Skeletal muscle tissue (tissue), 4 donors: Measurements from ENCODE around the gene AGL. TPM values are rescaled to one million over a fixed set of nuclear protein-coding genes. Genes with fewer than 3 reads are reported as not detected.

Experiments
- H3K27ac ChIP-seq: one replicate; pipeline ENCODE4 v1.7.0; 2013; ENCODE audit warnings: mild to moderate bottlenecking, low read depth, low read length, inconsistent platforms
- H3K27me3 ChIP-seq, 3 donors: one replicate each; pipeline ENCODE4 v1.7.0; 2013; ENCODE audit warnings: low read length in 3 of 3; ENCODE audit not compliant: control insufficient read depth in 3 of 3, insufficient read depth in 3 of 3
- H3K36me3 ChIP-seq, 3 donors: one replicate each; pipeline ENCODE4 v1.7.0; 2013; ENCODE audit warnings: low read length in 3 of 3; ENCODE audit not compliant: control insufficient read depth in 3 of 3, insufficient read depth in 3 of 3
- H3K4me1 ChIP-seq, 3 donors: one replicate each; pipeline ENCODE4 v1.7.0; 2013; ENCODE audit warnings: low read length in 3 of 3, mild to moderate bottlenecking in 3 of 3; ENCODE audit not compliant: control insufficient read depth in 3 of 3, insufficient read depth in 3 of 3
- H3K4me3 ChIP-seq, 3 donors: one replicate each; pipeline ENCODE4 v1.7.0; 2013; ENCODE audit warnings: low read length in 3 of 3
- H3K9ac ChIP-seq, 3 donors: one replicate each; pipeline ENCODE4 v1.7.0; 2013; ENCODE audit warnings: low read length in 3 of 3, mild to moderate bottlenecking in 3 of 3, moderate library complexity in 2 of 3, low read depth in 1 of 3
- H3K9me3 ChIP-seq, 3 donors: one replicate each; pipeline ENCODE4 v1.7.0; 2013; ENCODE audit warnings: low read length in 3 of 3; ENCODE audit not compliant: control insufficient read depth in 3 of 3
- total RNA-seq: library from RNA; depleted of rRNA; stranded (reverse); fragments of >200 nt; gene quantifications from one replicate; pipeline ENCODE4 v1.2.3, GENCODE V29; 2014
- donor health status: Osteomylitis.

AGL gene
- 156 TPM for total RNA-seq

- peak within 1 kb of the TSS; percentile 79 to 93 (median 91) for H3K4me3 ChIP-seq
- no peaks in the 10 kb centered on the region for H3K9me3 ChIP-seq
- peaks cover 10 to 31% (median 24%) of the 10 kb centered on the region in 3 donors for H3K4me1 ChIP-seq
- H3K9ac ChIP-seq: peak within 1 kb of the TSS; percentile 90 to 91 (median 91)
- no peaks in the 10 kb centered on the region for H3K27me3 ChIP-seq
- peaks cover 0 to 5% (median 4%) of the 10 kb centered on the region in 3 donors for H3K36me3 ChIP-seq
- H3K27ac ChIP-seq: peak within 1 kb of the TSS; percentile 90
Measured at GRCh38 chr1:99849744-99850458, at the start of gene AGL. AGL (plus strand) TSS chr1:99850361; CDS start chr1:99851043, 682 bp downstream.

GRCh38 chr1:99801584-99801983, 48.6 kb upstream of the AGL start:
- H3K4me1 ChIP-seq: no peaks in the 10 kb centered on the region
- no peaks in the 10 kb centered on the region for H3K36me3 ChIP-seq
- H3K27ac ChIP-seq: no peak overlapping the region
- H3K9ac ChIP-seq: no peak overlapping the region
- no peak overlapping the region for H3K4me3 ChIP-seq
- no peaks in the 10 kb centered on the region for H3K9me3 ChIP-seq
- H3K27me3 ChIP-seq: no peaks in the 10 kb centered on the region

- H3K9me3 ChIP-seq: no peaks in the 10 kb centered on the region
- no peak overlapping the region for H3K9ac ChIP-seq
- no peak overlapping the region for H3K4me3 ChIP-seq
- H3K36me3 ChIP-seq: no peaks in the 10 kb centered on the region
- no peaks in the 10 kb centered on the region for H3K27me3 ChIP-seq
- peaks cover 3 to 7% (median 5%) of the 10 kb centered on the region in 3 donors for H3K4me1 ChIP-seq
- no peak overlapping the region for H3K27ac ChIP-seq
Measured at GRCh38 chr1:99806882-99807281, 43.3 kb upstream of the AGL start.

- Histone ChIP-seq H3K36me3 (no peaks in the 10 kb centered on the region), H3K9me3 (no peaks in the 10 kb centered on the region), H3K27ac (peak overlapping the region; percentile 62), H3K4me3 (peak overlapping the region; percentile 11 to 40 (median 35)), H3K9ac (peak overlapping the region; percentile 37 to 63 (median 51)), H3K27me3 (no peaks in the 10 kb centered on the region), H3K4me1 (peaks cover 3 to 7% (median 5%) of the 10 kb centered on the region in 3 donors)
Measured at GRCh38 chr1:99808391-99809115, 41.6 kb upstream of the AGL start.

GRCh38 chr1:99811075-99811474, 39.1 kb upstream of the AGL start:
- Histone ChIP-seq H3K36me3 (no peaks in the 10 kb centered on the region), H3K4me3 (no peak overlapping the region), H3K27me3 (no peaks in the 10 kb centered on the region), H3K27ac (no peak overlapping the region), H3K9ac (no peak overlapping the region), H3K4me1 (peaks cover 3 to 11% (median 7%) of the 10 kb centered on the region in 3 donors), H3K9me3 (no peaks in the 10 kb centered on the region)

GRCh38 chr1:99811747-99812146, 38.4 kb upstream of the AGL start:
- Histone ChIP-seq H3K27me3 (no peaks in the 10 kb centered on the region), H3K4me3 (no peak overlapping the region), H3K36me3 (no peaks in the 10 kb centered on the region), H3K9ac (no peak overlapping the region), H3K4me1 (peaks cover 7 to 17% (median 9%) of the 10 kb centered on the region in 3 donors), H3K27ac (no peak overlapping the region), H3K9me3 (no peaks in the 10 kb centered on the region)

- H3K27me3 ChIP-seq: no peaks in the 10 kb centered on the region
Measured at GRCh38 chr1:99814373-99814900, 35.7 kb upstream of the AGL start.

GRCh38 chr1:99816656-99817055, 33.5 kb upstream of the AGL start:
- no peaks in the 10 kb centered on the region for H3K9me3 ChIP-seq

More at GRCh38 chr1:99814373-99814900, 35.7 kb upstream of the AGL start:
- Histone ChIP-seq H3K4me3 (no peak overlapping the region), H3K9ac (no peak overlapping the region), H3K36me3 (no peaks in the 10 kb centered on the region), H3K9me3 (no peaks in the 10 kb centered on the region), H3K27ac (no peak overlapping the region), H3K4me1 (peaks cover 14 to 24% (median 16%) of the 10 kb centered on the region in 3 donors)

GRCh38 chr1:99818063-99818699, 32.0 kb upstream of the AGL start:
- Histone ChIP-seq H3K9ac (peak overlapping the region in 1 of 3 donors; percentile 4), H3K27me3 (no peaks in the 10 kb centered on the region), H3K27ac (peak overlapping the region; percentile 87), H3K36me3 (no peaks in the 10 kb centered on the region), H3K9me3 (no peaks in the 10 kb centered on the region), H3K4me1 (peaks cover 14 to 24% (median 16%) of the 10 kb centered on the region in 3 donors), H3K4me3 (peak overlapping the region in 1 of 3 donors; percentile 57)

More at GRCh38 chr1:99816656-99817055, 33.5 kb upstream of the AGL start:
- peak overlapping the region in 2 of 3 donors; percentile 31 to 48 for H3K4me3 ChIP-seq
- peak overlapping the region; percentile 87 for H3K27ac ChIP-seq
- no peaks in the 10 kb centered on the region for H3K27me3 ChIP-seq
- H3K36me3 ChIP-seq: no peaks in the 10 kb centered on the region
- H3K9ac ChIP-seq: peak overlapping the region in 1 of 3 donors; percentile 16
- peaks cover 14 to 24% (median 16%) of the 10 kb centered on the region in 3 donors for H3K4me1 ChIP-seq
